Breast epithelium (tissue), 4 donors: Measurements from ENCODE around the gene DAPK1. TPM values are rescaled to one million over a fixed set of nuclear protein-coding genes. Genes with fewer than 3 reads are reported as not detected.

Experiments
- DNase-seq, 2 donors: peaks; one replicate each; pipeline ENCODE4 v3.0.0-alpha.2; 2019; ENCODE audit warnings: low spot score in 2 of 2
- H3K27ac ChIP-seq, 2 donors: fragments of 200-600 bp; sonication (generic) in 1 of 2; one replicate each; pipeline ENCODE4 v1.5.1; 2016 to 2019; ENCODE audit warnings: mild to moderate bottlenecking in 1 of 2
- H3K27me3 ChIP-seq, 2 donors: fragments of 200-600 bp; sonication (generic) in 1 of 2; one replicate each; pipeline versions ENCODE4 v1.5.1 to v1.6.0; 2017 to 2019; ENCODE audit warnings: control low read depth in 1 of 2, mild to moderate bottlenecking in 1 of 2
- H3K36me3 ChIP-seq: fragments of 200-600 bp; one replicate; pipeline ENCODE4 v1.5.1; 2019
- H3K4me1 ChIP-seq, 2 donors: fragments of 200-600 bp; sonication (generic); one replicate each; pipeline ENCODE4 v1.5.1; 2016 to 2019; ENCODE audit warnings: control low read depth in 1 of 2
- H3K4me3 ChIP-seq, 3 donors: fragments of 200-600 bp; sonication (generic); 1 replicate in 2 of 3; 2 replicates in 1 of 3; pipeline ENCODE4 v1.5.1; 2016 to 2019; ENCODE audit warnings: mild to moderate bottlenecking in 3 of 3, moderate library complexity in 2 of 3
- H3K9me3 ChIP-seq, 2 donors: fragments of 200-600 bp; sonication (generic) in 1 of 2; one replicate each; pipeline ENCODE4 v1.5.1; 2016 to 2019; ENCODE audit warnings: control low read depth in 1 of 2
- CTCF ChIP-seq, 3 donors: fragments of 450-650 bp; IDR thresholded peaks; one replicate each; pipeline ENCODE4 v1.5.1; 2016 to 2017; ENCODE audit warnings: antibody characterized with exemption in 3 of 3, mild to moderate bottlenecking in 3 of 3, moderate library complexity in 3 of 3
- POLR2A ChIP-seq: fragments of 450-650 bp; IDR thresholded peaks from one replicate; pipeline ENCODE4 v1.6.1; 2016; ENCODE audit warnings: antibody characterized with exemption, mild to moderate bottlenecking, moderate library complexity
- POLR2AphosphoS5 ChIP-seq, 3 donors: sonication (generic); formaldehyde crosslinking; IDR thresholded peaks; one replicate each; pipeline ENCODE4 v1.6.1; 2017; ENCODE audit warnings: antibody characterized with exemption in 3 of 3
- intact Hi-C: fragments of 100-400 bp; cut with DNase I; formaldehyde crosslinking; loops from one replicate; pipeline ENCODE4 v1.15.1; 2023; ENCODE audit warnings: low total_unique reads
- total RNA-seq, 3 donors: library from RNA; depleted of rRNA; stranded (reverse); fragments of >200 nt; gene quantifications; one replicate each; pipeline ENCODE4 v1.1.0, GENCODE V29; 2016

The DAPK1 gene
- total RNA-seq, 3 donors from 2014 or later, result 14.7 to 42.6 (median 34.5) TPM

GRCh38 chr9:87541663-87542062 is 44.0 kb downstream of the DAPK1 start:
- DNase-seq, result no peak
- no peaks in the 10 kb centered on the region for H3K27me3 ChIP-seq
- intact Hi-C loops, result no loop called here
- no peaks in the 10 kb centered on the region for H3K36me3 ChIP-seq
- no peak overlapping the region for H3K4me3 ChIP-seq
- H3K27ac ChIP-seq, result no peak overlapping the region
- H3K4me1 ChIP-seq, result no peaks in the 10 kb centered on the region
- TF ChIP-seq POLR2A (no peak), CTCF (IDR thresholded peaks at IDR 0.05) (no peak), POLR2AphosphoS5 (IDR thresholded peaks at IDR 0.05) (no peak)
- no peaks in the 10 kb centered on the region for H3K9me3 ChIP-seq

GRCh38 chr9:87542141-87542540 is 44.5 kb downstream of the DAPK1 start:
- TF ChIP-seq POLR2AphosphoS5 (IDR thresholded peaks at IDR 0.05) (no peak), POLR2A (no peak), CTCF (IDR thresholded peaks at IDR 0.05) (no peak)
- Histone ChIP-seq H3K4me1 (no peaks in the 10 kb centered on the region), H3K9me3 (no peaks in the 10 kb centered on the region), H3K4me3 (no peak overlapping the region), H3K27ac (no peak overlapping the region), H3K36me3 (no peaks in the 10 kb centered on the region), H3K27me3 (no peaks in the 10 kb centered on the region)
- intact Hi-C loops, result no loop called here
- no peak for DNase-seq

- H3K36me3 ChIP-seq, result no peaks in the 10 kb centered on the region
- H3K27me3 ChIP-seq, result no peaks in the 10 kb centered on the region
- no peaks in the 10 kb centered on the region for H3K9me3 ChIP-seq
- H3K4me1 ChIP-seq, result no peaks in the 10 kb centered on the region
- H3K4me3 ChIP-seq, result no peak overlapping the region
- DNase-seq, result no peak
- no peak overlapping the region for H3K27ac ChIP-seq
- intact Hi-C loops, result no loop called here
- TF ChIP-seq POLR2A, result no peak
- TF ChIP-seq POLR2AphosphoS5 (IDR thresholded peaks at IDR 0.05), result no peak
- no peak for TF ChIP-seq CTCF (IDR thresholded peaks at IDR 0.05)
These were observed 45.6 kb downstream of the DAPK1 start for GRCh38 chr9:87543251-87543650.

- H3K9me3 ChIP-seq, result no peaks in the 10 kb centered on the region
- intact Hi-C loops, result no loop called here
- no peak overlapping the region for H3K27ac ChIP-seq
These were observed 48.2 kb downstream of the DAPK1 start for GRCh38 chr9:87545858-87546257.

GRCh38 chr9:87546704-87547103 is 49.0 kb downstream of the DAPK1 start:
- Histone ChIP-seq H3K4me1 (no peaks in the 10 kb centered on the region), H3K9me3 (no peaks in the 10 kb centered on the region), H3K27me3 (peaks cover 0 to 3% of the 10 kb centered on the region in 2 donors), H3K27ac (no peak overlapping the region), H3K36me3 (no peaks in the 10 kb centered on the region), H3K4me3 (no peak overlapping the region)
- no peak for TF ChIP-seq POLR2AphosphoS5 (IDR thresholded peaks at IDR 0.05)
- no peak for TF ChIP-seq CTCF (IDR thresholded peaks at IDR 0.05)
- no peak for TF ChIP-seq POLR2A
- intact Hi-C loops, result no loop called here
- DNase-seq, result no peak

More at GRCh38 chr9:87545858-87546257, 48.2 kb downstream of the DAPK1 start:
- DNase-seq, result no peak
- no peaks in the 10 kb centered on the region for H3K4me1 ChIP-seq
- peaks cover 0 to 3% of the 10 kb centered on the region in 2 donors for H3K27me3 ChIP-seq
- H3K4me3 ChIP-seq, result no peak overlapping the region
- TF ChIP-seq POLR2AphosphoS5 (IDR thresholded peaks at IDR 0.05), result no peak
- no peak for TF ChIP-seq POLR2A
- no peak for TF ChIP-seq CTCF (IDR thresholded peaks at IDR 0.05)
- H3K36me3 ChIP-seq, result no peaks in the 10 kb centered on the region
